WTC11 (cell line): Measurements from ENCODE around the gene DHRS4L2.
"Not testable (repeated sequence)": the region's sequence is repeated elsewhere in the genome, so short reads cannot be mapped to it uniquely, and the experiment has no call there.

Experiments
- ATF6 ChIP-seq: sonication (generic); formaldehyde crosslinking; IDR thresholded peaks from 2 replicates; pipeline ENCODE4 v1.8.1; 2023; ENCODE audit warnings: mild to moderate bottlenecking, missing genetic modification reagents
- CREB1 ChIP-seq: sonication (generic); formaldehyde crosslinking; IDR thresholded peaks from 2 replicates; pipeline ENCODE4 v1.8.0; 2023; ENCODE audit warnings: mild to moderate bottlenecking, missing genetic modification reagents
- CTCF ChIP-seq: fragments of 200-600 bp; IDR thresholded peaks from 2 replicates; pipeline ENCODE4 v1.8.0; 2022; ENCODE audit warnings: antibody characterized with exemption
- E2F5 ChIP-seq: sonication (generic); formaldehyde crosslinking; IDR thresholded peaks from 2 replicates; pipeline ENCODE4 v1.8.1; 2022; ENCODE audit warnings: mild to moderate bottlenecking, moderate library complexity, missing genetic modification reagents
- EMX1 ChIP-seq: fragments of 250-450 bp; sonication (Bioruptor Pico); IDR thresholded peaks from 2 replicates; pipeline ENCODE4 v1.8.0; 2021; ENCODE audit warnings: mild to moderate bottlenecking
- FOXK1 ChIP-seq: sonication (generic); formaldehyde crosslinking; IDR thresholded peaks from 2 replicates; pipeline ENCODE4 v1.8.0; 2022; ENCODE audit warnings: mild to moderate bottlenecking, moderate library complexity, missing genetic modification reagents
- JUN ChIP-seq: sonication (generic); formaldehyde crosslinking; IDR thresholded peaks from 2 replicates; pipeline ENCODE4 v1.8.0; 2023; ENCODE audit warnings: mild to moderate bottlenecking, missing genetic modification reagents
- KAT7 ChIP-seq: sonication (generic); formaldehyde crosslinking; IDR thresholded peaks from 2 replicates; pipeline ENCODE4 v1.8.1; 2023; ENCODE audit warnings: missing genetic modification reagents, mild to moderate bottlenecking, borderline replicate concordance
- MAX ChIP-seq: sonication (generic); formaldehyde crosslinking; IDR thresholded peaks from 2 replicates; pipeline ENCODE4 v1.8.0; 2022; ENCODE audit warnings: mild to moderate bottlenecking, missing genetic modification reagents
- NR1H2 ChIP-seq: sonication (generic); formaldehyde crosslinking; IDR thresholded peaks from 2 replicates; pipeline ENCODE4 v1.9.0; 2021; ENCODE audit warnings: mild to moderate bottlenecking, moderate library complexity, missing genetic modification reagents
- RELA ChIP-seq: sonication (generic); formaldehyde crosslinking; IDR thresholded peaks from 2 replicates; pipeline ENCODE4 v1.8.1; 2022; ENCODE audit warnings: missing genetic modification reagents, mild to moderate bottlenecking, borderline replicate concordance
- ZBTB43 ChIP-seq: sonication (generic); formaldehyde crosslinking; IDR thresholded peaks from 2 replicates; pipeline ENCODE4 v1.8.1; 2023; ENCODE audit warnings: mild to moderate bottlenecking, missing genetic modification reagents
- ZNF232 ChIP-seq: sonication (generic); formaldehyde crosslinking; IDR thresholded peaks from 2 replicates; pipeline ENCODE4 v1.8.0; 2022; ENCODE audit warnings: mild to moderate bottlenecking, missing genetic modification reagents

- TF ChIP-seq FOXK1 (CRISPR knock-in tag); RELA (CRISPR knock-in tag); E2F5; CTCF; MAX; EMX1 (CRISPR knock-in tag); ZNF232 (CRISPR knock-in tag); JUN (CRISPR knock-in tag); ZBTB43 (CRISPR knock-in tag); NR1H2; KAT7; ATF6 (CRISPR knock-in tag); CREB1 (CRISPR knock-in tag): not testable (repeated sequence)
These were observed 62.0 kb downstream of the DHRS4L2 start for GRCh38 chr14:24050753-24051152.
